HK-2 (cell line): ENCODE data around the gene WWTR1.

Source experiments
- DNase-seq: peaks from one replicate; pipeline ENCODE4 v3.0.0-alpha.2; 2018; ENCODE audit not compliant: unreplicated experiment

Gene WWTR1

GRCh38 chr3:149472030-149472797 lies 185.6 kb downstream of the WWTR1 start:
- DNase-seq: no peak

GRCh38 chr3:149470381-149470780 lies 187.4 kb downstream of the WWTR1 start:
- DNase-seq: no peak

- DNase-seq: no peak
Observed at GRCh38 chr3:149468504-149469212, 189.2 kb downstream of the WWTR1 start.
